Activated CD8-positive, alpha-beta memory T cell treated with anti-CD3 and anti-CD28 coated beads, Interleukin-2, amount 10 ng/mL, durations not matched to agents 7 days and 5 days (primary cell): ENCODE measurements around the gene TRIP10. TPM values are rescaled to one million over a fixed set of nuclear protein-coding genes. Genes with fewer than 3 reads are reported as not detected.
"Not testable (repeated sequence)": the region's sequence is repeated elsewhere in the genome, so short reads cannot be mapped to it uniquely, and the experiment has no call there.

Source experiments
- ATAC-seq: fragments of 150-1000 bp; cut with Tn5 transposase; one replicate; pipeline ENCODE4 v1.10.0; 2021; ENCODE audit warnings: moderate library complexity
- CTCF ChIA-PET: fragments of 350-600 bp; sonication (Branson Sonifier 250); formaldehyde crosslinking; loops from one replicate; lab custom pipeline; 2021; ENCODE audit warnings: antibody characterized with exemption; lab: Charles Lee
- DNase-seq: peaks from one replicate; pipeline ENCODE4 v3.0.0-alpha.2; 2020
- H3K27ac Mint-ChIP-seq: one replicate; pipeline ENCODE4 v1.8.0; 2021; ENCODE audit warnings: mild to moderate bottlenecking, mixed read lengths
- H3K27me3 Mint-ChIP-seq: one replicate; pipeline ENCODE4 v1.8.0; 2021; ENCODE audit warnings: mixed read lengths
- H3K36me3 Mint-ChIP-seq: one replicate; pipeline ENCODE4 v1.8.0; 2021; ENCODE audit warnings: mild to moderate bottlenecking, mixed read lengths
- H3K4me1 Mint-ChIP-seq: one replicate; pipeline ENCODE4 v1.8.0; 2021; ENCODE audit warnings: mixed read lengths
- H3K4me3 Mint-ChIP-seq: one replicate; pipeline ENCODE4 v1.8.0; 2021; ENCODE audit warnings: mild to moderate bottlenecking, moderate library complexity, mixed read lengths
- H3K9me3 Mint-ChIP-seq: one replicate; pipeline ENCODE4 v1.8.0; 2022; ENCODE audit warnings: low read depth, mixed read lengths
- total RNA-seq, 2 experiments: library from RNA; stranded (reverse); gene quantifications; one replicate each; pipeline ENCODE4 v1.2.3, GENCODE V29; 2021

Gene TRIP10
- total RNA-seq, 2 experiments from 2014 or later = 13.7 to 22.2 TPM

DNA sequence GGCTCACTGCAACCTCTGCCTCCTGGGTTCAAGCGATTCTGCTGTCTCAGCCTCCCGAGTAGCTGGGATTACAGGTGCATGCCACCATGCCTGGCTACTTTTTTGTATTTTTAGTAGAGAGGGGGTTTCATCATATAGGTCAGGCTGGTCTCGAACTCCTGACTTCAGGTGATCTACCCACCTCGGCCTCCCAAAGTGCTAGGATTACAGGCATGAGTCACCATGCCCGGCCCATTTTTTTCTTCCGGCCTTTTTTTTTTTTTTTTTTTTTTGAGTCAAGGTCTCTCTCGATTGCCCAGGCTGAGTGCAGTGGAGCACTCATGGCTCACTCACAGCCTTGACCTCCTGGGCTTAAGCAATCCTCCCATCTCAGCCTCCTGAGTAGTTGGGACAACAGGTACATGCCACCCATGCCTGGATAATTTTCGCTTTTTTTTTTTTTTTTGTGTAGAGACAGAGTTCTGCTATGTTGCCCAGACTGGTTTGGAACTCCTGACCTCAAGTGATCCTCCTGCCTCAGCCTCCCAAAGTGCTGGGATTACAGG, 22.8 kb downstream of the TRIP10 start:
- not testable (repeated sequence) for DNase-seq, H3K9me3 Mint-ChIP-seq, H3K27ac Mint-ChIP-seq, H3K4me3 Mint-ChIP-seq, H3K27me3 Mint-ChIP-seq, ATAC-seq
- peaks cover 20% of the 10 kb centered on the region for H3K4me1 Mint-ChIP-seq
- H3K36me3 Mint-ChIP-seq = peaks cover 26% of the 10 kb centered on the region
- CTCF ChIA-PET = interaction anchor here (1.6 kb wide), 1 partner anchor 246 kb away, joined by 3 read pairs; no protein-coding TSS in a partner anchor

DNA sequence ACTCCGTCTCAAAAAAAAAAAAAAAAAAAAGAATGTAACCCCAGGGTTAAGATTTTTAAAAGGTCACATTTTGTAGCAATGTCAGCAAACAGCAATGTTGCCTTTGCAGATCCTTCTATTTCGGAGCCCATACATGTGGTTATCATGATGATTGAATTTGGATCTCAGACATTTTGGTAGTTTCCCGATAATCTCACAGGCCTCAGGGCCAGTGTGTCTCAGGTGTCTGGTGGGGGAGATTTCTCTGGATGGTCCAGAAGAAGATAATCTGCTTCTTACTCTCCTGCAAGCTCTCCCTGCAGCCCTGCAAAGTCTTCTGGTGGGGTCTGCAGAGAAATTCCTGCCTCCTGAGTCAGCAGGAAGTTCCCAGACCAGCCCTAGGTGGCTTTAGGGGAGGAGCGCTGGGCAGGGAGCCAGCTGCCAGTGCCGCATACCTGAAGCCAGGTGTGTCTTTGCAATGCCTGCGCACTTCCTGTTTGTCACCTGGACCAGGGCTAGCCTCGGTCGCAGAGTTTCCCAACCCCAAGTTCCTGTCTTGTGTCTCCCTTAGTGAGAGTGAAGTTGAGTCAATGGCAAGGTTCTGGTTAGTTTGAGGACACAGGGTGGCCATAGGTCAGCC, 26.4 kb downstream of the TRIP10 start:
- CTCF ChIA-PET = interaction anchor here (1.0 to 1.4 kb wide), 4 partner anchors 12 to 214 kb away, joined by 3 to 5 read pairs (median 4); no protein-coding TSS in a partner anchor
- Mint-ChIP-seq H3K27me3 (no peaks in the 10 kb centered on the region), H3K27ac (peak overlapping the region; percentile 93), H3K36me3 (peaks cover 8% of the 10 kb centered on the region), H3K4me3 (peak overlapping the region; percentile 91), H3K4me1 (peaks cover 28% of the 10 kb centered on the region), H3K9me3 (no peaks in the 10 kb centered on the region)
- DNase-seq = peak; percentile 45
- ATAC-seq = no peak

GRCh38 chr19:6766357-6767080, 27.0 kb downstream of the TRIP10 start:
- no peaks in the 10 kb centered on the region for H3K9me3 Mint-ChIP-seq
- CTCF ChIA-PET = interaction anchor here (1.0 to 4.4 kb wide), 5 partner anchors 13 to 215 kb away, joined by 3 to 23 read pairs (median 5); no protein-coding TSS in a partner anchor
- H3K27me3 Mint-ChIP-seq = no peaks in the 10 kb centered on the region
- peaks cover 29% of the 10 kb centered on the region for H3K4me1 Mint-ChIP-seq
- peaks cover 1% of the 10 kb centered on the region for H3K36me3 Mint-ChIP-seq
- H3K27ac Mint-ChIP-seq = peak overlapping the region; percentile 93
- DNase-seq (no peak), ATAC-seq (no peak)
- peak overlapping the region; percentile 91 for H3K4me3 Mint-ChIP-seq

DNA sequence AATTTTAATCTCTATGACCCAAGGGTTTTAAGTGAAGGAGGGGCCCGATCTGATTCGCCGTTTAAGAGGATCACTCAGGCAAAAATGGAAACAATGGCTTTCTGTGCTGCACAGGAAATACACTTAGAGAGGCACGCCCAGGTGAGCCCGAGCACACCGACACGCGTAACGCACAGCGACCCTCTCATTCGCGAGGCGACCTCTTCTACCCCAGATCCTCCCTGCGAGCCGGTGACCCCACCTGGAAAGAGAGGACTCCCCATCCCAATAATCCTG, 27.5 kb downstream of the TRIP10 start:
- CTCF ChIA-PET = interaction anchor here (1.0 to 4.4 kb wide), 4 partner anchors 13 to 215 kb away, joined by 4 to 23 read pairs (median 5); no protein-coding TSS in a partner anchor
- no peaks in the 10 kb centered on the region for H3K36me3 Mint-ChIP-seq
- DNase-seq = peak; percentile 77

GRCh38 chr19:6767357-6768235, 28.1 kb downstream of the TRIP10 start, which contains the start of gene SH2D3A:
Gene SH2D3A, minus strand, starts transcription at chr19:6767435. Its CDS starts 3,687 bp downstream, at chr19:6763748.
- Mint-ChIP-seq H3K27me3 (no peaks in the 10 kb centered on the region), H3K9me3 (no peaks in the 10 kb centered on the region), H3K36me3 (no peaks in the 10 kb centered on the region), H3K27ac (peak within 1 kb of the TSS; percentile 93), H3K4me3 (peak within 1 kb of the TSS; percentile 91), H3K4me1 (peaks cover 38% of the 10 kb centered on the region)
- ATAC-seq (peak; percentile 77), DNase-seq (peak; percentile 98)
- CTCF ChIA-PET = interaction anchor here (1.2 to 4.4 kb wide), 7 partner anchors 11 to 113 kb away, joined by 3 to 23 read pairs (median 9); no protein-coding TSS in a partner anchor

More for the DNA sequence above, 27.5 kb downstream of the TRIP10 start:
- peak; percentile 47 for ATAC-seq
- no peaks in the 10 kb centered on the region for H3K27me3 Mint-ChIP-seq
- H3K4me1 Mint-ChIP-seq = peaks cover 34% of the 10 kb centered on the region
- peak overlapping the region; percentile 91 for H3K4me3 Mint-ChIP-seq
- peak overlapping the region; percentile 93 for H3K27ac Mint-ChIP-seq
- H3K9me3 Mint-ChIP-seq = no peaks in the 10 kb centered on the region

DNA sequence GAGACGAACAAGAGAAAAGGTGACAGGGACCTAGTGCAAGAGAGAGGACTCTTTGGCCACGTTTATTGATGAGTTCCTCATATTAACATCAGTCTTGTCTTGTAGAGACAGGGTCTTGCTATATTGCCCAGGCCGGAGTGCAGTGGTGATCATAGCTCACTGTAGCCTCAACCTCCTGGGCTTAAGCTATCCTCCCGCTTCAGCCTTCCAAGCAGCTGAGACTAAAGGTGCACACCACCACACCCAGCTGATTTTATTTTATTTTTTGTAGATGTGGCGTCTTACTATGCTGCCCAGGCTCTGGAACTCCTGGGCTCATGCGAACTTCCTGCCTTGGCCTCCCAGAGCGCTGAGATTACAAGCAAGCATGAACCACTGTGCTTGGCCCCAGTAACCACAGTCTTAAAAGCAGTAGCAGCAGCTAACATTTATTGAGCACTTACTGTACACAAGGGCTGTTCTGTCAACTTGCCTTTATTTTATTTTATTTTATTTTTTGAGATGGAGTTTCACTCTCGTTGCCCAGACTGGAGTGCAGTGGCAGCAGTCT, 28.8 kb downstream of the TRIP10 start:
- peak overlapping the region; percentile 93 for H3K27ac Mint-ChIP-seq
- peak; percentile 58 for DNase-seq
- peaks cover 39% of the 10 kb centered on the region for H3K4me1 Mint-ChIP-seq

DNA sequence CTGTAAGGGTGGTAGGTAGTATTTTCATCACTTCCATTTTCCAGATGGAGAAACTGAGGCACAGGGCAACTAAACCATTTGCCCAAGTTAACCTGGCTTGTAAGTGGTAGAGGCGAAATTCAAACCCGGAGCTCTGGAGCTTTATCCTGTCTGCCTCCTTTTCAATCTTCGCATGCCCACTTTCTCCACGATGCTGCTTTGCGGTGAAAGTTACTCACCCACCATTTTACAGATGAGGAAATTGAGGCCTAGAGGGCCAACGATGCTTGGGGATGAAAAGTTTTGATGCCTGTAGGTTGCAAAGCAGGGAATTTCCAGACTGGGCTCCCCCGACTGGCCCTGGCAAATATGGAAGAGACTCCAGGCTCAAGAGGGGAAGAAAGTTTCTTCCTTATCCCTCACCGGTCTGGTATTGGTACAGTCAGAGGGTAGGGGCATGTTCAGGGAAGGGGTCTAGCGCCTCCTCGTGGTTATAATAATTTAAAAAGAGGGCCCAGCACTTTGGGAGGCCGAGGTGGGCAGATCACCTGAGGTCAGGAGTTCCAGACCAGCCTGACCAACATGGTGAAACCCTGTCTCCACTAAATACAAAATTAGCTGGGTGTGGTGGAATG, 29.6 kb downstream of the TRIP10 start:
- DNase-seq = no peak
- Mint-ChIP-seq H3K27ac (peak overlapping the region; percentile 57), H3K4me1 (peaks cover 44% of the 10 kb centered on the region), H3K27me3 (no peaks in the 10 kb centered on the region), H3K4me3 (no peak overlapping the region), H3K36me3 (peaks cover 6% of the 10 kb centered on the region), H3K9me3 (no peaks in the 10 kb centered on the region)
- CTCF ChIA-PET = interaction anchor here (0.7 to 4.4 kb wide), 8 partner anchors 10 to 551 kb away, joined by 3 to 23 read pairs (median 10); no protein-coding TSS in a partner anchor
- ATAC-seq = no peak

More for the DNA sequence above, 28.8 kb downstream of the TRIP10 start:
- ATAC-seq = no peak
- peak overlapping the region; percentile 91 for H3K4me3 Mint-ChIP-seq
- no peaks in the 10 kb centered on the region for H3K9me3 Mint-ChIP-seq
- peaks cover under 1% of the 10 kb centered on the region for H3K36me3 Mint-ChIP-seq
- CTCF ChIA-PET = interaction anchor here (0.6 to 4.4 kb wide), 7 partner anchors 11 to 114 kb away, joined by 3 to 23 read pairs (median 9); no protein-coding TSS in a partner anchor
- no peaks in the 10 kb centered on the region for H3K27me3 Mint-ChIP-seq

GRCh38 chr19:6771648-6772027, 32.2 kb downstream of the TRIP10 start:
- peaks cover 22% of the 10 kb centered on the region for H3K36me3 Mint-ChIP-seq
- not testable (repeated sequence) for H3K27me3 Mint-ChIP-seq, ATAC-seq, H3K9me3 Mint-ChIP-seq, DNase-seq
- peak overlapping the region; percentile 96 for H3K4me3 Mint-ChIP-seq
- peaks cover 49% of the 10 kb centered on the region for H3K4me1 Mint-ChIP-seq
- peak overlapping the region; percentile 89 for H3K27ac Mint-ChIP-seq
- CTCF ChIA-PET = interaction anchor here (0.7 to 4.8 kb wide), 8 partner anchors 30 to 255 kb away, joined by 3 to 46 read pairs (median 8); partner anchors contain the start of gene GPR108

GRCh38 chr19:6772028-6772865, 32.8 kb downstream of the TRIP10 start, which contains the start of gene VAV1:
Gene VAV1, plus strand, starts transcription at chr19:6772708. Its CDS starts 100 bp downstream, at chr19:6772808.
- peak; percentile 61 for ATAC-seq
- Mint-ChIP-seq H3K4me1 (peaks cover 51% of the 10 kb centered on the region), H3K36me3 (peaks cover 26% of the 10 kb centered on the region), H3K27ac (peak within 1 kb of the TSS; percentile 89), H3K9me3 (peaks cover 7% of the 10 kb centered on the region), H3K4me3 (peak within 1 kb of the TSS; percentile 96), H3K27me3 (no peaks in the 10 kb centered on the region)
- CTCF ChIA-PET = interaction anchor here (0.6 to 4.8 kb wide), 15 partner anchors 8 to 268 kb away, joined by 3 to 46 read pairs (median 3); partner anchors contain the start of gene GPR108
- peak; percentile 92 for DNase-seq

GRCh38 chr19:6772866-6773322, 33.4 kb downstream of the TRIP10 start:
- Mint-ChIP-seq H3K4me3 (peak overlapping the region; percentile 96), H3K4me1 (peaks cover 55% of the 10 kb centered on the region), H3K27me3 (no peaks in the 10 kb centered on the region), H3K36me3 (peaks cover 30% of the 10 kb centered on the region), H3K27ac (peak overlapping the region; percentile 89), H3K9me3 (peaks cover 7% of the 10 kb centered on the region)
- CTCF ChIA-PET = interaction anchor here (0.6 to 4.8 kb wide), 13 partner anchors 9 to 268 kb away, joined by 3 to 46 read pairs (median 4); partner anchors contain the start of gene GPR108
- ATAC-seq (peak; percentile 4), DNase-seq (no peak)
